Activated gamma-delta T cell treated with anti-CD3 and anti-CD28 coated beads, Interleukin-2, amount 50 U/mL, for 16 hours (primary cell): ENCODE measurements around the gene AP4M1.

Source experiments
- DNase-seq: peaks from one replicate; pipeline ENCODE4 v3.0.0-alpha.2; 2020; ENCODE audit warnings: low read depth

AP4M1 gene

GRCh38 chr7:100157334-100158228 lies 56.1 kb downstream of the AP4M1 start:
- DNase-seq, result no peak
